HepG2 (cell line): ENCODE measurements around the gene MYRIP. TPM values are rescaled to one million over a fixed set of nuclear protein-coding genes. Genes with fewer than 3 reads are reported as not detected.
A peak's percentile ranks its signal among the peaks of the same experiment; 100 is the strongest.

Experiments used
- CTCF ChIP-seq: sonication (generic); formaldehyde crosslinking; IDR thresholded peaks from 2 replicates; pipeline ENCODE4 v1.5.0; 2020; ENCODE audit warnings: mild to moderate bottlenecking, missing genetic modification reagents, moderate library complexity
- FOXA3 ChIP-seq: IDR thresholded peaks from 2 replicates; pipeline ENCODE4 v1.6.1; 2016; ENCODE audit warnings: missing genetic modification reagents, missing compliant biosample characterization
- GABPB1 ChIP-seq: IDR thresholded peaks from 2 replicates; pipeline ENCODE4 v1.6.1; 2016; ENCODE audit warnings: mild to moderate bottlenecking, missing genetic modification reagents, moderate library complexity, missing compliant biosample characterization
- JUNB ChIP-seq: sonication (generic); formaldehyde crosslinking; IDR thresholded peaks from 2 replicates; pipeline ENCODE4 v1.8.0; 2022; ENCODE audit warnings: missing genetic modification reagents, mild to moderate bottlenecking, borderline replicate concordance
- MYPOP ChIP-seq: sonication (generic); formaldehyde crosslinking; IDR thresholded peaks from 2 replicates; pipeline ENCODE4 v1.8.1; 2023; ENCODE audit warnings: mild to moderate bottlenecking, moderate library complexity, missing genetic modification reagents
- RNF2 ChIP-seq: fragments of 450-650 bp; conservative IDR thresholded peaks from 2 replicates; pipeline ENCODE4 v1.6.1; 2016; ENCODE audit warnings: low read depth
- SMYD3 ChIP-seq: sonication (generic); formaldehyde crosslinking; IDR thresholded peaks from 2 replicates; pipeline ENCODE4 v1.8.1; 2023; ENCODE audit warnings: mild to moderate bottlenecking, missing genetic modification reagents
- SPEN ChIP-seq: sonication (generic); formaldehyde crosslinking; IDR thresholded peaks from 2 replicates; pipeline ENCODE4 v1.5.1; 2020; ENCODE audit warnings: low read depth, mild to moderate bottlenecking, missing genetic modification reagents
- ZBED4 ChIP-seq: sonication (generic); formaldehyde crosslinking; IDR thresholded peaks from 2 replicates; pipeline ENCODE4 v1.4.0; 2020; ENCODE audit warnings: missing genetic modification reagents, borderline replicate concordance
- ZNF432 ChIP-seq: sonication (generic); formaldehyde crosslinking; IDR thresholded peaks from 2 replicates; pipeline ENCODE4 v1.5.0; 2020; ENCODE audit warnings: missing genetic modification reagents, mild to moderate bottlenecking, borderline replicate concordance
- ZNF562 ChIP-seq: sonication (generic); formaldehyde crosslinking; IDR thresholded peaks from 2 replicates; pipeline ENCODE4 v1.8.0; 2022; ENCODE audit warnings: missing genetic modification reagents, borderline replicate concordance
- ZNF749 ChIP-seq: sonication (generic); formaldehyde crosslinking; IDR thresholded peaks from 2 replicates; pipeline ENCODE4 v1.8.0; 2022; ENCODE audit warnings: mild to moderate bottlenecking, missing genetic modification reagents, moderate library complexity, borderline replicate concordance
- polyA plus RNA-seq, 8 experiments: library from polyadenylated mRNA; depleted of rRNA in 3 of 8; stranded (reverse) in 7 of 8; unstranded in 1 of 8; fragments of >200 nt; fragmentation: Illumina TruSeq in 4 of 8; extraction: Trizol in 4 of 8; gene quantifications; 2 replicates each; pipeline versions ENCODE4 v1.2.1 to v1.2.3, GENCODE V29; 2011 to 2016; ENCODE audit warnings: low read depth in 4 of 8, missing spikeins in 1 of 8, mixed read lengths in 1 of 8; ENCODE audit not compliant: insufficient read depth in 1 of 8
- total RNA-seq, 5 experiments: library from RNA; depleted of rRNA; stranded (reverse); fragments of >200 nt; fragmentation: Illumina TruSeq; extraction: Trizol; gene quantifications; 2 replicates each; pipeline ENCODE4 v1.2.3, GENCODE V29; 2016; ENCODE audit warnings: low read depth in 1 of 5
- TF ChIP-seq, protein P1 (sequence below): sonication (generic); formaldehyde crosslinking; IDR thresholded peaks from 2 replicates; pipeline ENCODE4 v1.8.0; 2022; ENCODE audit warnings: mild to moderate bottlenecking, missing genetic modification reagents, borderline replicate concordance
- TF ChIP-seq, protein P2 (sequence below): sonication (generic); formaldehyde crosslinking; IDR thresholded peaks from 2 replicates; pipeline ENCODE4 v1.4.0; 2020; ENCODE audit warnings: mild to moderate bottlenecking, missing genetic modification reagents
- TF ChIP-seq, protein P3 (sequence below): IDR thresholded peaks from 2 replicates; pipeline ENCODE4 v1.6.1; 2016; ENCODE audit warnings: missing compliant biosample characterization, missing genetic modification reagents, borderline replicate concordance

Gene MYRIP
- total and polyA plus RNA-seq, 2 of the 13 experiments (the other 11 are each of a cell fraction or from before 2014, with no cell fraction given), result 0.64 to 0.84 TPM

DNA sequence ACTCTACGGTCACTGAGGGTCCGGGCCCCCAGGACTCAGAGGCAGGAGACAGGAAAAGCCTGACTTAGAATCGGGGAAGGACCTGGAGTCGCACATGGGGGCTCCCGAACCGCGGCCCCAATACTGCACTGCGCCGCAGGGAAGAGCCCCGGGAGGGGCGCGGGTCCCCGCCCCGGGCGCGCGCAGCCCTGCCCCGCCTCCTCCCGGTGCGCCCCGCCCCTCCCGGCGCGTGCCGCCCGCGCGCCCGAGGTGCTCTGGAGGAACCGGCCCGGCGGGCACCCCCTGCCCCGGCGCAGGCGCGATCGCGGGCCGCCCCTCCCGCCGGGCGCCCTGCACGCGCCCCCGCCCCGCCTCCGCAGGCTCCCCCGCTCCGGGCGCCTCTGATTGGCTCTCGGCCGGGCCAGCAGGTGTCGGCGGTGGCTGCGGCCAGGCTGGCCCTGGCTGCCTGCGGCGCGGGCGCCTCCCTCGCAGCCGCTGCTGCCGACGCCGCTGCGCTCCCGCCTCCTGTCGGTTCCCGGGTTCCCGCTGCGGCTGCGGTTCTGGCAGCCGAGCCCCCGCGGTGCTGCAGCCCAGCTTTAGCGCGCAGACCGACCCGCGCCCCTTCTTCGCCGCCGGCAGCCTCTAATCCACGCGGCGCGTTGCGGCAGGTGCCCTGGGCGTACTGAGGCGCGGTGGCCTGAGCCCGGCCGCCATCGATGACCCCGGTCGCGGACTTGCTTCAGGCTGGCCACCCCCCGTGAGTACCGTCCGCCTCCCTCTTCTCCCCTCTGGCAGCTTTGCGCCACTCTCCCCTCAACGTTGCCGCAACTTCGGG, at the start of gene MYRIP (continued):
- TF ChIP-seq ZBED4 (CRISPR knock-in tag) (no peak), MYPOP (CRISPR knock-in tag) (peak; percentile 40; the same call in 1 of the 2 replicates), SMYD3 (CRISPR knock-in tag) (no peak), CTCF (peak; percentile 22; the same call in 1 of the 2 replicates), ZNF562 (peak; percentile 68; the same call in 1 of the 2 replicates), JUNB (CRISPR knock-in tag) (no peak), RNF2 (0 out of 2 replicates have a peak, but pooled peaks have one; percentile 42), FOXA3 (no peak), SPEN (CRISPR knock-in tag) (0 out of 2 replicates have a peak, but pooled peaks have one; percentile 40), GABPB1 (CRISPR knock-in tag) (no peak), ZNF432 (CRISPR knock-in tag) (no peak), ZNF749 (CRISPR knock-in tag) (no peak)
- TF ChIP-seq, protein P1, sequence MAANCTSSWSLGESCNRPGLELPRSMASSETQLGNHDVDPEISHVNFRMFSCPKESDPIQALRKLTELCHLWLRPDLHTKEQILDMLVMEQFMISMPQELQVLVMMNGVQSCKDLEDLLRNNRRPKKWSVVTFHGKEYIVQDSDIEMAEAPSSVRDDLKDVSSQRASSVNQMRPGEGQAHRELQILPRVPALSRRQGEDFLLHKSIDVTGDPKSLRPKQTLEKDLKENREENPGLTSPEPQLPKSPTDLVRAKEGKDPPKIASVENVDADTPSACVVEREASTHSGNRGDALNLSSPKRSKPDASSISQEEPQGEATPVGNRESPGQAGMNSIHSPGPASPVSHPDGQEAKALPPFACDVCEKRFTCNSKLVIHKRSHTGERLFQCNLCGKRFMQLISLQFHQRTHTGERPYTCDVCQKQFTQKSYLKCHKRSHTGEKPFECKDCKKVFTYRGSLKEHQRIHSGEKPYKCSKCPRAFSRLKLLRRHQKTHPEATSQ (CRISPR knock-in tag), result no peak
- TF ChIP-seq, protein P2, sequence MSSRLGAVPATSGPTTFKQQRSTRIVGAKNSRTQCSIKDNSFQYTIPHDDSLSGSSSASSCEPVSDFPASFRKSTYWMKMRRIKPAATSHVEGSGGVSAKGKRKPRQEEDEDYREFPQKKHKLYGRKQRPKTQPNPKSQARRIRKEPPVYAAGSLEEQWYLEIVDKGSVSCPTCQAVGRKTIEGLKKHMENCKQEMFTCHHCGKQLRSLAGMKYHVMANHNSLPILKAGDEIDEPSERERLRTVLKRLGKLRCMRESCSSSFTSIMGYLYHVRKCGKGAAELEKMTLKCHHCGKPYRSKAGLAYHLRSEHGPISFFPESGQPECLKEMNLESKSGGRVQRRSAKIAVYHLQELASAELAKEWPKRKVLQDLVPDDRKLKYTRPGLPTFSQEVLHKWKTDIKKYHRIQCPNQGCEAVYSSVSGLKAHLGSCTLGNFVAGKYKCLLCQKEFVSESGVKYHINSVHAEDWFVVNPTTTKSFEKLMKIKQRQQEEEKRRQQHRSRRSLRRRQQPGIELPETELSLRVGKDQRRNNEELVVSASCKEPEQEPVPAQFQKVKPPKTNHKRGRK (CRISPR knock-in tag), result no peak
- TF ChIP-seq, protein P3, sequence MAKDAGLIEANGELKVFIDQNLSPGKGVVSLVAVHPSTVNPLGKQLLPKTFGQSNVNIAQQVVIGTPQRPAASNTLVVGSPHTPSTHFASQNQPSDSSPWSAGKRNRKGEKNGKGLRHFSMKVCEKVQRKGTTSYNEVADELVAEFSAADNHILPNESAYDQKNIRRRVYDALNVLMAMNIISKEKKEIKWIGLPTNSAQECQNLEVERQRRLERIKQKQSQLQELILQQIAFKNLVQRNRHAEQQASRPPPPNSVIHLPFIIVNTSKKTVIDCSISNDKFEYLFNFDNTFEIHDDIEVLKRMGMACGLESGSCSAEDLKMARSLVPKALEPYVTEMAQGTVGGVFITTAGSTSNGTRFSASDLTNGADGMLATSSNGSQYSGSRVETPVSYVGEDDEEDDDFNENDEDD (CRISPR knock-in tag), result peak; percentile 63; the same call in 1 of the 2 replicates
